Gastroesophageal sphincter (tissue), 3 donors: Measurements from ENCODE around the gene RBM39.
"Not testable (repeated sequence)": the region's sequence is repeated elsewhere in the genome, so short reads cannot be mapped to it uniquely, and the experiment has no call there.

ENCODE experiments used
- EP300 ChIP-seq: sonication (generic); formaldehyde crosslinking; IDR thresholded peaks from one replicate; pipeline ENCODE4 v1.6.1; 2017; ENCODE audit warnings: antibody characterized with exemption, mild to moderate bottlenecking
- POLR2A ChIP-seq, 2 donors: fragments of 450-650 bp; IDR thresholded peaks; one replicate each; pipeline ENCODE4 v1.6.1; 2017; ENCODE audit warnings: antibody characterized with exemption in 2 of 2, mild to moderate bottlenecking in 2 of 2, moderate library complexity in 1 of 2
- POLR2AphosphoS5 ChIP-seq: sonication (generic); formaldehyde crosslinking; IDR thresholded peaks from one replicate; pipeline ENCODE4 v1.6.1; 2017; ENCODE audit warnings: antibody characterized with exemption
- TF ChIP-seq, protein P1 (sequence below), 4 experiments: fragments of 200-600 bp in 2 of 4; fragments of 450-650 bp in 2 of 4; sonication (generic) in 1 of 4; IDR thresholded peaks; one replicate each; pipeline ENCODE4 v1.5.1; 2017 to 2019; ENCODE audit warnings: antibody characterized with exemption in 4 of 4, mild to moderate bottlenecking in 2 of 4, moderate library complexity in 2 of 4

DNA sequence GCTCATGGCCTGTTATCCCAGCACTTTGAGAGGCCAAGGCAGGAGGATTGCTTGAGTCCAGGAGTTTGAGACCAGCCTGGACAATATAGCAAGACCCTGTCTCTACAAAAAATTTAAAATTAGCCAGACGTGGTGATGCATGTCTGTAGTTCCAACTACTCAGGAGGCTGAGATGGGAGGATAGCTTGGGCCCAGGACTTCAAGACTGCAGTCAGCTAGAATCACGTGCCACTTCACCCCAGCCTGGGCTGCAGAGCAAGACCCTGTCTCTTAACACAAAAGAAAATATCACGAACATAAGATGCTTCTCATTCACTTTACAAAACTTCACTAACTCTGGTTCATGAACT, 2.4 kb upstream of the RBM39 start:
- TF ChIP-seq EP300; POLR2A (IDR thresholded peaks at IDR 0.05); POLR2AphosphoS5: not testable (repeated sequence)
- TF ChIP-seq, protein P1, sequence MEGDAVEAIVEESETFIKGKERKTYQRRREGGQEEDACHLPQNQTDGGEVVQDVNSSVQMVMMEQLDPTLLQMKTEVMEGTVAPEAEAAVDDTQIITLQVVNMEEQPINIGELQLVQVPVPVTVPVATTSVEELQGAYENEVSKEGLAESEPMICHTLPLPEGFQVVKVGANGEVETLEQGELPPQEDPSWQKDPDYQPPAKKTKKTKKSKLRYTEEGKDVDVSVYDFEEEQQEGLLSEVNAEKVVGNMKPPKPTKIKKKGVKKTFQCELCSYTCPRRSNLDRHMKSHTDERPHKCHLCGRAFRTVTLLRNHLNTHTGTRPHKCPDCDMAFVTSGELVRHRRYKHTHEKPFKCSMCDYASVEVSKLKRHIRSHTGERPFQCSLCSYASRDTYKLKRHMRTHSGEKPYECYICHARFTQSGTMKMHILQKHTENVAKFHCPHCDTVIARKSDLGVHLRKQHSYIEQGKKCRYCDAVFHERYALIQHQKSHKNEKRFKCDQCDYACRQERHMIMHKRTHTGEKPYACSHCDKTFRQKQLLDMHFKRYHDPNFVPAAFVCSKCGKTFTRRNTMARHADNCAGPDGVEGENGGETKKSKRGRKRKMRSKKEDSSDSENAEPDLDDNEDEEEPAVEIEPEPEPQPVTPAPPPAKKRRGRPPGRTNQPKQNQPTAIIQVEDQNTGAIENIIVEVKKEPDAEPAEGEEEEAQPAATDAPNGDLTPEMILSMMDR (IDR thresholded peaks at IDR 0.05), result not testable (repeated sequence)
